Neural cell (in vitro differentiated cells): ENCODE data around the gene LMBRD2.

Source experiments
- EP300 ChIP-seq: fragments of 450-650 bp; conservative IDR thresholded peaks from 2 replicates; pipeline ENCODE4 v1.6.1; 2014; ENCODE audit warnings: antibody characterized with exemption, mild to moderate bottlenecking, moderate library complexity; ENCODE audit not compliant: poor library complexity, severe bottlenecking
- EZH2 ChIP-seq: fragments of 200-600, 300-800 bp; shearing (Covaris generic), sonication (generic); IDR thresholded peaks from 2 replicates; pipeline ENCODE4 v1.6.1; 2014; ENCODE audit warnings: antibody characterized with exemption, low read length, borderline replicate concordance, mild to moderate bottlenecking; ENCODE audit not compliant: insufficient read depth, poor library complexity, severe bottlenecking
- POLR2AphosphoS5 ChIP-seq: IDR thresholded peaks from 2 replicates; pipeline ENCODE4 v1.6.1; 2012
- RAD21 ChIP-seq: fragments of 450-650 bp; conservative IDR thresholded peaks from 2 replicates; pipeline ENCODE4 v1.6.1; 2014; ENCODE audit warnings: antibody characterized with exemption, mild to moderate bottlenecking, moderate library complexity
- SMC3 ChIP-seq: fragments of 450-650 bp; conservative IDR thresholded peaks from 2 replicates; pipeline ENCODE4 v1.6.1; 2014; ENCODE audit warnings: antibody characterized with exemption, mild to moderate bottlenecking, moderate library complexity; ENCODE audit not compliant: poor library complexity
- TAF1 ChIP-seq: IDR thresholded peaks from 2 replicates; pipeline ENCODE4 v1.6.1; 2012; ENCODE audit warnings: low read depth
- TF ChIP-seq, protein P1 (sequence below): fragments of 450-650 bp; IDR thresholded peaks from 2 replicates; pipeline ENCODE4 v1.5.1; 2014; ENCODE audit warnings: antibody characterized with exemption, mild to moderate bottlenecking, moderate library complexity; ENCODE audit not compliant: poor library complexity, severe bottlenecking
- TF ChIP-seq, protein P2 (sequence below): IDR thresholded peaks from 2 replicates; pipeline ENCODE4 v1.6.1; 2012; ENCODE audit warnings: borderline replicate concordance

GRCh38 chr5:36066001-36066539 lies 85.6 kb downstream of the LMBRD2 start:
- TF ChIP-seq, protein P1, sequence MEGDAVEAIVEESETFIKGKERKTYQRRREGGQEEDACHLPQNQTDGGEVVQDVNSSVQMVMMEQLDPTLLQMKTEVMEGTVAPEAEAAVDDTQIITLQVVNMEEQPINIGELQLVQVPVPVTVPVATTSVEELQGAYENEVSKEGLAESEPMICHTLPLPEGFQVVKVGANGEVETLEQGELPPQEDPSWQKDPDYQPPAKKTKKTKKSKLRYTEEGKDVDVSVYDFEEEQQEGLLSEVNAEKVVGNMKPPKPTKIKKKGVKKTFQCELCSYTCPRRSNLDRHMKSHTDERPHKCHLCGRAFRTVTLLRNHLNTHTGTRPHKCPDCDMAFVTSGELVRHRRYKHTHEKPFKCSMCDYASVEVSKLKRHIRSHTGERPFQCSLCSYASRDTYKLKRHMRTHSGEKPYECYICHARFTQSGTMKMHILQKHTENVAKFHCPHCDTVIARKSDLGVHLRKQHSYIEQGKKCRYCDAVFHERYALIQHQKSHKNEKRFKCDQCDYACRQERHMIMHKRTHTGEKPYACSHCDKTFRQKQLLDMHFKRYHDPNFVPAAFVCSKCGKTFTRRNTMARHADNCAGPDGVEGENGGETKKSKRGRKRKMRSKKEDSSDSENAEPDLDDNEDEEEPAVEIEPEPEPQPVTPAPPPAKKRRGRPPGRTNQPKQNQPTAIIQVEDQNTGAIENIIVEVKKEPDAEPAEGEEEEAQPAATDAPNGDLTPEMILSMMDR: no peak
- TF ChIP-seq EP300: no peak
- TF ChIP-seq SMC3: no peak
- TF ChIP-seq, protein P2, sequence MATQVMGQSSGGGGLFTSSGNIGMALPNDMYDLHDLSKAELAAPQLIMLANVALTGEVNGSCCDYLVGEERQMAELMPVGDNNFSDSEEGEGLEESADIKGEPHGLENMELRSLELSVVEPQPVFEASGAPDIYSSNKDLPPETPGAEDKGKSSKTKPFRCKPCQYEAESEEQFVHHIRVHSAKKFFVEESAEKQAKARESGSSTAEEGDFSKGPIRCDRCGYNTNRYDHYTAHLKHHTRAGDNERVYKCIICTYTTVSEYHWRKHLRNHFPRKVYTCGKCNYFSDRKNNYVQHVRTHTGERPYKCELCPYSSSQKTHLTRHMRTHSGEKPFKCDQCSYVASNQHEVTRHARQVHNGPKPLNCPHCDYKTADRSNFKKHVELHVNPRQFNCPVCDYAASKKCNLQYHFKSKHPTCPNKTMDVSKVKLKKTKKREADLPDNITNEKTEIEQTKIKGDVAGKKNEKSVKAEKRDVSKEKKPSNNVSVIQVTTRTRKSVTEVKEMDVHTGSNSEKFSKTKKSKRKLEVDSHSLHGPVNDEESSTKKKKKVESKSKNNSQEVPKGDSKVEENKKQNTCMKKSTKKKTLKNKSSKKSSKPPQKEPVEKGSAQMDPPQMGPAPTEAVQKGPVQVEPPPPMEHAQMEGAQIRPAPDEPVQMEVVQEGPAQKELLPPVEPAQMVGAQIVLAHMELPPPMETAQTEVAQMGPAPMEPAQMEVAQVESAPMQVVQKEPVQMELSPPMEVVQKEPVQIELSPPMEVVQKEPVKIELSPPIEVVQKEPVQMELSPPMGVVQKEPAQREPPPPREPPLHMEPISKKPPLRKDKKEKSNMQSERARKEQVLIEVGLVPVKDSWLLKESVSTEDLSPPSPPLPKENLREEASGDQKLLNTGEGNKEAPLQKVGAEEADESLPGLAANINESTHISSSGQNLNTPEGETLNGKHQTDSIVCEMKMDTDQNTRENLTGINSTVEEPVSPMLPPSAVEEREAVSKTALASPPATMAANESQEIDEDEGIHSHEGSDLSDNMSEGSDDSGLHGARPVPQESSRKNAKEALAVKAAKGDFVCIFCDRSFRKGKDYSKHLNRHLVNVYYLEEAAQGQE: no peak
- no peak for TF ChIP-seq POLR2AphosphoS5
- TF ChIP-seq TAF1: no peak
- TF ChIP-seq EZH2: no peak
- no peak for TF ChIP-seq RAD21
